ACC112 (cell line): Measurements from ENCODE around the gene TYW5.

ENCODE experiments used
- H2AFZ ChIP-seq: fragments of 200-600 bp; sonication (generic); one replicate; pipeline ENCODE4 v1.6.0; 2017; ENCODE audit warnings: antibody characterized with exemption, low read length; ENCODE audit not compliant: unreplicated experiment
- H3K27ac ChIP-seq: fragments of 200-600 bp; sonication (generic); 2 replicates; pipeline ENCODE4 v1.5.1; 2014; ENCODE audit warnings: low read depth, mild to moderate bottlenecking, antibody characterized with exemption, low read length, moderate library complexity
- H3K27me3 ChIP-seq: fragments of 200-600 bp; sonication (generic); 2 replicates; pipeline ENCODE4 v1.6.1; 2014; ENCODE audit warnings: mild to moderate bottlenecking, antibody characterized with exemption, low read length, moderate library complexity, mixed read lengths; ENCODE audit not compliant: insufficient read depth
- H3K36me3 ChIP-seq: fragments of 200-600 bp; sonication (generic); 2 replicates; pipeline ENCODE4 v1.6.1; 2016; ENCODE audit warnings: mild to moderate bottlenecking, antibody characterized with exemption, low read length, moderate library complexity, mixed read lengths; ENCODE audit not compliant: insufficient read depth
- H3K4me1 ChIP-seq: fragments of 200-600 bp; sonication (generic); one replicate; pipeline ENCODE4 v1.6.1; 2016; ENCODE audit warnings: low read length, mixed read lengths; ENCODE audit not compliant: insufficient read depth, unreplicated experiment, control insufficient read depth
- H3K4me3 ChIP-seq: fragments of 200-600 bp; sonication (generic); 2 replicates; pipeline ENCODE4 v1.5.1; 2014; ENCODE audit warnings: mild to moderate bottlenecking, low read depth, low read length
- H3K79me2 ChIP-seq: fragments of 200-600 bp; sonication (generic); one replicate; pipeline ENCODE4 v1.6.0; 2016; ENCODE audit warnings: low read length; ENCODE audit not compliant: control insufficient read depth, unreplicated experiment, insufficient read depth

Gene TYW5

GRCh38 chr2:199955339-199956061 is at the start of gene TYW5, which contains the start of gene MAIP1:
TYW5 (minus strand) TSS chr2:199955491; CDS start chr2:199955470, 21 bp downstream.
MAIP1 (plus strand) TSS chr2:199955582; CDS start chr2:199955799, 217 bp downstream.
- Histone ChIP-seq H2AFZ (peak within 1 kb of the TSS; percentile 97), H3K36me3 (peaks cover 20% of the 10 kb centered on the region), H3K27me3 (no peaks in the 10 kb centered on the region), H3K4me1 (peaks cover 23% of the 10 kb centered on the region), H3K4me3 (peak within 1 kb of the TSS; percentile 99), H3K27ac (peak within 1 kb of the TSS; percentile 78), H3K79me2 (peaks cover 71% of the 10 kb centered on the region)

- 0 out of 2 replicates have a peak, but pooled peaks cover 3% of the 10 kb centered on the region for H3K27me3 ChIP-seq
- peaks cover 8% of the 10 kb centered on the region for H3K4me1 ChIP-seq
- no peak overlapping the region for H3K4me3 ChIP-seq
- H3K36me3 ChIP-seq: no peaks in the 10 kb centered on the region
- no peak overlapping the region for H3K27ac ChIP-seq
- H3K79me2 ChIP-seq: no peaks in the 10 kb centered on the region
- no peak overlapping the region for H2AFZ ChIP-seq
These were observed 48.2 kb upstream of the TYW5 start for GRCh38 chr2:200003444-200003843.

GRCh38 chr2:200000444-200001163 is 45.3 kb upstream of the TYW5 start:
- Histone ChIP-seq H3K27ac (no peak overlapping the region), H3K36me3 (no peaks in the 10 kb centered on the region), H3K4me3 (no peak overlapping the region), H3K27me3 (no peaks in the 10 kb centered on the region), H3K79me2 (no peaks in the 10 kb centered on the region), H3K4me1 (peaks cover 8% of the 10 kb centered on the region), H2AFZ (no peak overlapping the region)

- Histone ChIP-seq H3K4me3 (no peak overlapping the region), H3K4me1 (peaks cover 8% of the 10 kb centered on the region), H3K27me3 (no peaks in the 10 kb centered on the region), H2AFZ (no peak overlapping the region), H3K79me2 (no peaks in the 10 kb centered on the region), H3K27ac (no peak overlapping the region), H3K36me3 (no peaks in the 10 kb centered on the region)
These were observed 43.9 kb upstream of the TYW5 start for GRCh38 chr2:199999166-199999565.

- H3K4me3 ChIP-seq: no peak overlapping the region
- H2AFZ ChIP-seq: no peak overlapping the region
- no peak overlapping the region for H3K27ac ChIP-seq
- no peaks in the 10 kb centered on the region for H3K36me3 ChIP-seq
- no peaks in the 10 kb centered on the region for H3K27me3 ChIP-seq
- no peaks in the 10 kb centered on the region for H3K79me2 ChIP-seq
- H3K4me1 ChIP-seq: no peaks in the 10 kb centered on the region
These were observed 42.0 kb upstream of the TYW5 start for GRCh38 chr2:199997296-199997695.

- Histone ChIP-seq H3K4me3 (no peak overlapping the region), H3K36me3 (no peaks in the 10 kb centered on the region), H3K27ac (no peak overlapping the region)
These were observed 39.6 kb upstream of the TYW5 start for GRCh38 chr2:199994896-199995295.

GRCh38 chr2:199994371-199994770 is 39.1 kb upstream of the TYW5 start:
- Histone ChIP-seq H3K36me3 (no peaks in the 10 kb centered on the region), H3K4me3 (no peak overlapping the region), H2AFZ (no peak overlapping the region), H3K4me1 (no peaks in the 10 kb centered on the region), H3K27ac (no peak overlapping the region), H3K79me2 (no peaks in the 10 kb centered on the region), H3K27me3 (no peaks in the 10 kb centered on the region)

More at GRCh38 chr2:199994896-199995295, 39.6 kb upstream of the TYW5 start:
- H3K4me1 ChIP-seq: no peaks in the 10 kb centered on the region
- no peaks in the 10 kb centered on the region for H3K79me2 ChIP-seq
- no peak overlapping the region for H2AFZ ChIP-seq
- no peaks in the 10 kb centered on the region for H3K27me3 ChIP-seq

GRCh38 chr2:199992296-199992695 is 37.0 kb upstream of the TYW5 start:
- Histone ChIP-seq H3K4me1 (no peaks in the 10 kb centered on the region), H2AFZ (no peak overlapping the region), H3K36me3 (no peaks in the 10 kb centered on the region), H3K4me3 (no peak overlapping the region), H3K79me2 (no peaks in the 10 kb centered on the region), H3K27me3 (no peaks in the 10 kb centered on the region), H3K27ac (no peak overlapping the region)

- H3K4me3 ChIP-seq: no peak overlapping the region
- H3K27me3 ChIP-seq: no peaks in the 10 kb centered on the region
- no peak overlapping the region for H2AFZ ChIP-seq
- no peak overlapping the region for H3K27ac ChIP-seq
- H3K79me2 ChIP-seq: no peaks in the 10 kb centered on the region
- no peaks in the 10 kb centered on the region for H3K36me3 ChIP-seq
- no peaks in the 10 kb centered on the region for H3K4me1 ChIP-seq
These were observed 36.4 kb upstream of the TYW5 start for GRCh38 chr2:199991691-199992090.

GRCh38 chr2:199989822-199990221 is 34.5 kb upstream of the TYW5 start:
- H3K79me2 ChIP-seq: no peaks in the 10 kb centered on the region
- H3K4me1 ChIP-seq: peaks cover 3% of the 10 kb centered on the region
- no peak overlapping the region for H3K27ac ChIP-seq
- no peak overlapping the region for H3K4me3 ChIP-seq
- no peaks in the 10 kb centered on the region for H3K27me3 ChIP-seq
- H2AFZ ChIP-seq: no peak overlapping the region
- no peaks in the 10 kb centered on the region for H3K36me3 ChIP-seq

GRCh38 chr2:199988151-199988550 is 32.9 kb upstream of the TYW5 start:
- H3K4me3 ChIP-seq: no peak overlapping the region
- H3K79me2 ChIP-seq: no peaks in the 10 kb centered on the region
- H3K36me3 ChIP-seq: no peaks in the 10 kb centered on the region
- H3K27me3 ChIP-seq: no peaks in the 10 kb centered on the region
- no peak overlapping the region for H2AFZ ChIP-seq
- H3K27ac ChIP-seq: no peak overlapping the region
- H3K4me1 ChIP-seq: peaks cover 3% of the 10 kb centered on the region
